Stimulated activated CD8-positive, alpha-beta memory T cell treated with anti-CD3 and anti-CD28 coated beads, Interleukin-12 subunit alpha, Interleukin-12 subunit beta, amount 100 ng/mL, for 24 hours (primary cell): ENCODE results near the gene C1orf174.
A peak's percentile ranks its signal among the peaks of the same experiment; 100 is the strongest.
"Not testable (repeated sequence)": the region's sequence is repeated elsewhere in the genome, so short reads cannot be mapped to it uniquely, and the experiment has no call there.

Experiments
- DNase-seq: peaks from one replicate; pipeline ENCODE4 v3.0.0-alpha.2; 2020; ENCODE audit errors: extremely low read depth

Gene C1orf174

GRCh38 chr1:3925762-3926161 is 25.7 kb upstream of the C1orf174 start:
- DNase-seq, result no peak

DNA sequence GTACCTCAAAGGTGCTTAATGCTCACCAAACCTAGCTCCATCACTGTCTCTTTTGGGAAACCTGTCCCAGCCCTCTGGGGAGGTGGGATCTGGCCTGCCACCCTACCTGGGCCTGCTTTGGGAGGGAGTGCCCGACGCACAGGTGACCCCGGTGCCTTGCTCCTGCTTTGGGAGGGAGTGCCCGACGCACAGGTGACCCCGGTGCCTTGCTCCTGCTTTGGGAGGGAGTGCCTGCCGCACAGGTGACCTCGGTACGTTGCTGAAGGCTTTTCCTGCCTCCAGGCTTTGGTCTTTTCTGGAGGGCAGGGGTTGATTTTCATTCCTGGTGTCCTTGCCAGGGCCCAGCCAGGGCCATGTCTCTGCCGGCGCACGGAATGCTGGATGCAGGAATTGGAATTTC is 25.2 kb upstream of the C1orf174 start:
- DNase-seq, result no peak

- DNase-seq, result no peak
These were observed 24.8 kb upstream of the C1orf174 start for GRCh38 chr1:3924825-3925220.

- no peak for DNase-seq
These were observed 24.2 kb upstream of the C1orf174 start for GRCh38 chr1:3924186-3924824.

DNA sequence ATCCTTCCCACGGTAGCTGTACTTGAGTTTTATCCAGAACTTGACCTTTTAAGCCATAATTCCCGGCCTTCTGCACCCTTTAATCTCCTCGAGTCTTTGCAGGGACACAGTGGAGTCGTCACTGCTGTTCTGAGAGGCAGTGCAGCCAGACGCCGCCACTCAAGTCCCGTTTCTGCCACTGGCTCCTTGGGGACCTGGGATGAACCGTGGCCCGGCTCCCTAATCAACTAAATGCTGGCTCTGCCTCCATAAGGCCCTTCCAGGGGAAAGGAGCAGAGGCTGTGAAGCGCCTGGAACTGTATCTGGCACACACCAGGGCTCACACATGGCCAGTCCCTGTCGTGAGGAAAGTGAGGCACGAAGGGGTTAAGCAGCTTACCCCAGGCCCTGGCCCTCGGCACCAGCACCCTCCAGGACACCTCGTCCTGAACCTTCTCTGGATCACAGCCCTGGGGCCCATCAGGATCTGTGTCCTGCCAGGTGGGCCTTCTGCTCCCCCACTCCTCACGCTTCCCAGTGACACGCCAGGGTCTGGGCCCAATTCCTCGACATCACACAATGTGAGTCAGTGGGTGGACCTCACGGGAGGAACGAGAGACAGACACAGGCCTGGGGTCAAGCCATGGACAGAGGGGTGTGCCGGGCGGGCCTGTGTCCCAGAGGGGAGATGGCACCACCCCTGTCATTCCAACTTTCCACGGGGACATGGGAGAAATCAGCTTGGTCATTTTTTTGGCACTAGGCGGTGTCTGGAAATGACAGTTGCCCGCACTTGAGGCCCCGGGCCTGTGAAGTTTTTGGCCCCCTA is 23.5 kb upstream of the C1orf174 start:
- no peak for DNase-seq

DNA sequence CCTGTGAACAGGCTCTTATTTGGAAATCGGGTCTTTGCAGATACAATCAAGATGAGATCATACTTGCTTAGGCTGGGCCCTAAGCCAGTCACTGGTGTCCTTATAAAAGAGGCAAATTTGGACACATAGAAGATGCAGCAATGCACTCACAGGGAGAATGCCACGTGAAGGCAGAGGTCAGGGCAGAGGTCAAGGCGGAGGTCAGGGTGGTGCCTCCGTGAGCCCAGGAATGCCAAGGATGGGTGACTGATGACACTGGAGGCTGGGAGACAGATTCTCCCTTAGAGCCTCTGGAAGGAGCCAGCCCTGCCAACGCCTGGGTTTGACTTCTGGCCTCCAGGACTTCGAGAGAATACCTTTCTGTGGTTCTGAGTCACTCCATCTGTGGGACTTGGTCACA is 22.8 kb upstream of the C1orf174 start:
- DNase-seq, result no peak

DNA sequence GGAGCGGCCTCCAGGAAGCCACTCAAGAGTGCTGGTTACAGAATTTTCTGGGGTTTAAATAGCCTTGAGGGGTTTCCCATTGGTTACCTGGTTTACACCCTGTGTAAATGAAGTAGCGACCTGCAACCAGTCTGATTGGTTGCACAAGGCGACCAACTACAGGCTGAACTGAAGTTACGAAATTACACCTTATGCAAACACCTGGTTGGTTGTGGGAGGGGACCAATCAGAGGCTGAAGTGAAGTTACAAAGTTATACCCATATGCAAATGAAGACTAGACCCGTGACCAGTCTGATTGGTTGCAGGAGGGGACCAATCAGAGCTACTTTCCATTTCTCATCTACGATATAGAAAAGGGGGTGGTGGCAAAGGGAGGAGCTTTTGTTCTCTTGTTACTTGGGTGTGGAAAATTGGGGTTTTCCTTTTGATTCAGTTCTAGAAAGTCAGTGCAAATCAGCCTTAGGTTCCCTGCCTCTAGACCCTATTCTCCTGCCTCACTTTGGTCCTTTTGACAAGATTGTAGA is 22.2 kb upstream of the C1orf174 start:
- no peak for DNase-seq

DNA sequence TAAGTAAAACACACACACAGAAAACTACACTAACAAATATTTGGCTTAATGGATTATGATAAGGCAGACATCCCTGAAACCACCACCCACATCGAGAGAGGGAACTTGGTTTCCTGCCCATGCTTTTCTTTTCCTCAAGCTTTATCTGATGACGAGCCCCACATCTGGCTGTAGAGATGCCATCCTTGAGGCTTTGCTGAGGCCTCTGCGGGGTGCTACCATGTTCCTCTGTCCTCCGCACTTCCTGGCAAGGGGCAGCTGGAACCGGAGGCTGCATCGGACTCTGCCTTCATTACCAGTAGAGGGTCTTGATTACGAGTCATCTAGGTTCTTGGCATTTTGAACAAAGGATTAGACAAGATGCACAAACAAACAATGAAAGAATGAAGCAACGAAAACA is 21.7 kb upstream of the C1orf174 start:
- DNase-seq, result no peak

- no peak for DNase-seq
These were observed 19.6 kb upstream of the C1orf174 start for GRCh38 chr1:3919706-3920105.

GRCh38 chr1:3918966-3919611 is 19.0 kb upstream of the C1orf174 start:
- DNase-seq, result no peak

DNA sequence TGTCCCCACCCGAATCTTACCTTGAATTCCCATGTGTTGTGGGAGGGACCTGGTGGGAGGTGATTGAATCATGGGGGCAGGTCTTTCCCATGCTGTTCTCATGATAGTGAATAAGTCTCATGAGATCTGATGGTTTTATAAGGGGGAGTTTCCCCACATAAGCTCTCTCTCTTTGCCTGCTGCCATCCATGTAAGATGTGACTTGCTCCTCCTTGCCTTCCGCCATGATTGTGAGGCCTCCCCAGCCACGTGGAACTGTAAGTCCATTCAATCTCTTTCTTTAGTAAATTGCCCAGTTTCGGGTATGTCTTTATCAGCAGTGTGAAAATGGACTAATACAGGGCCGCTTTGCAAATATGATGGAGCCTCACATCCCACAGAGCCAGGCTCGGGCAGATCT is 18.3 kb upstream of the C1orf174 start:
- DNase-seq, result not testable (repeated sequence)

- DNase-seq, result no peak
These were observed 17.7 kb upstream of the C1orf174 start for GRCh38 chr1:3917761-3918160.

- no peak for DNase-seq
These were observed 15.6 kb upstream of the C1orf174 start for GRCh38 chr1:3915551-3916121.

DNA sequence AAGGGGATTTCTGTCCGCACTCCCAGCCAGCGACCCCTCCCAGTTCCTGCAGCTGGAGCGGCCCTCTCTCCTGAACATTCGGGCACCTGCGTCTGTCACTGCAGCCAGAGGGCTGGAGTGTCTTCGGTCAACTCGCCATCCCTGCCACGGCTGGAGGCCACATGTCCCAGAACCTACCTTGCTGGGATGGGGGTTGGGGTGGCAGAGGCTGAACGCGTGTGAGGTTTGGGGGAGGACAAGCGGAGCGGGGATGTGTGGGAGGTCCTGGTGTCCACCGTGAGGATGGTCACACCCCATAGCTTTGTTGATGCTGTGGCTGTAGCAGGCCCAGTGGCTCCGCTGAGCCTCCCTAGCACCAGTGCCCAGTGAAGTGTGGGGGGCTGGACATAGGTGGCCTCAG is 14.8 kb upstream of the C1orf174 start:
- no peak for DNase-seq

DNA sequence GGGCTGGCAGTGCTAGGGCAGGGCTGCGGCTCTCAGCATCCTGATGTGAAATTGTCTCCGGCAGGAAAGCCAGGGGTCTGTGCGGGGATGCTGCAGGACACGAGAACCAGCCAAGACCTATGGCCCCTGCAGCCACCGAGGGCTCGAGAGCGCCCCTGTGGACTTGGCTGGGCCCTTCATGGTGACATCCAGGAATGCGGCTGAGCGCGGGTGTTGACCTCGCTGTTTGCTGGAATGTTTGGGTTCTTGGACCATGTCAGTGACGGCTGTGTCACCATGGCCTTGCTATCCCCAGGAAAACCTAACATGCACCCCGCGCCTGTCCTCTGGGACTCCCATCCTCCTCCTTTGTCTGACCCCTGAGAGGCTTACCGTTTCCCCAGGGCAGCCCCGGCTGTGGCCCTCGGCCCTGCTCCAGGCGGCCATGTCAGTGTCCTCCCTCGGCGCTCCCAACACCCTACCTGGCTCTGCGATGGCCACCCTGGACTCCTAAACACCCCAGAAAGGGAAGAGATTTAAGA is 14.3 kb upstream of the C1orf174 start:
- DNase-seq, result no peak

DNA sequence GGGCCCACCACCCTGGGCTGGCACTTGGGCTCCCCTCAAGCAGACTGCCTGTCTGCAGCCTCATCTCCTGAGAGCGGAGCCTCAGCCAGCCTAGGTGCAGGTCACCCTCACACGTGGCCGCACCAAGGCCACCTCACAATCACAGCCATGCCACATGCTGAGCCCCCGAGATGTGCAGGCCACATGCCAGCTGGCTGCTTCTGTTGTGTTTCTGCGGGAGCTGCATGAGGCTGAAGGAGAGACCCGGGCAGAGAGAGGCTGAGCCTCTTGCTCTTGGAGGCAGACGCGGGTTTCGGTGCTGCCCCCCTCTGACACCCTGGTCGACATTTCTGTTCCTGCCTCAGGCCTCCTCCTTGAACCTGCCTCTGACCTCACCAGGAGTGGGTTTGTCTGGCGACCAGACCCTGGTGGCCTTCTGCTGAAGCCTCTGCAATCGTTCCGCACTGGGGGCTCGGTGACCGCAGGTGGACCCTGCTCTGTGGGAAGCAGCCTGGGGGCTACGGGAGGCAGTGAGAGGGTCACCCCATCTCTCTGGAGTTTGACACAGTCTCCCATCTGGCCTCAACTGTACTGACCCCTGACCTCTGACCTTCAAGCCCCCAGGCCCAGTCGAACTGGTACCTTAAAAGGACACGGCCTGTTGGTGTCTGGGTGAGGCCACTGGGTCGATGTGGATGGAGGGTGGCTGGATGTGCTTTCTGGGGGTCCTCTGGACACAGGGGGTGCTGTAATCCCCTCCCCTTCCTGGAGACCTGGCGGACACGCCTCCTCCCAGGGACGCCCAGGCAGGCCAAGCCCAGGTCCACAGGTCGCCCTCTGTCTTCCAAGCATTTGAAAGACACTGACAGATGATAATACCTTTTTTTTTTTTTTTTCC is 13.0 kb upstream of the C1orf174 start:
- no peak for DNase-seq

DNA sequence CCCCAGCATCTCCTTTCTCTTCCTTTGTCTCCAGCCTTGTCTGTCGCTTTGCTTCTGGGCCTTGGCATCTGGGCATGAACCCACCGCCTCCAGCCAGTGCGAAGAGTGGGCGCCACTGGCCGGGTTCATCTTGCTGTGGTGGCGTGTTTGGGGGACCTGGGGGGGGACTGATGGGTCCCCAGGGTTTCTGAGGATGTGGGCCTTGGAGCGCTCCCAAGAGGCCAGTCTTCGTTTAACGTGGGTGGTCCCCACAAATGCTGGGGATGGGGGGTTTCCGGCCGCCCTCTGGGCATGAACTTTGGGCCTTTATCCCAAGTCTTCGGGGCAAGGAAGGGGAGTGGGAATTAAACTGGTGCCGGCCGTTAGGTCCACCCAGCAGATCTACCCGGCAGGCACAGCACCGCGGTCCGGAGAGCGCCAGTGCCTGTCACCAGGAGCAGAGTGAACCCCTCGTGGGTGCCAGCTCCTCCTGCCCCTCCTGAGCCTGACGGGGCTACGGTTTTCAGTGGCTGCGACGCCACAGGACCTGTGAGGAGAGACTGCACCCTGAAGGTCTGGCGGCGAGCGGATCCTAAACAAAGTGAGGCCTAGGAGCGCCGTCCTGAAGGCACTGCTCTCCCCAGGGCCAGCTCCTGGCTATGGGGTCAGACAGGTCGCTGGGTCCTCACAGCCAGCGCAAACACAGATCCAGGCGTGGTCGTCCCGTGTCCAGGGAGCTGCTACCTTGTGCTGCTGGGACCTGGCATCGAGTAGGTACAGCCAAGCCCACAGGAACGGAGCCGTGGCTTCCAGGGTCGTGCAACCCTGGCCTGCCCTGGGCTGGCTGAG is 12.1 kb upstream of the C1orf174 start:
- DNase-seq, result no peak

DNA sequence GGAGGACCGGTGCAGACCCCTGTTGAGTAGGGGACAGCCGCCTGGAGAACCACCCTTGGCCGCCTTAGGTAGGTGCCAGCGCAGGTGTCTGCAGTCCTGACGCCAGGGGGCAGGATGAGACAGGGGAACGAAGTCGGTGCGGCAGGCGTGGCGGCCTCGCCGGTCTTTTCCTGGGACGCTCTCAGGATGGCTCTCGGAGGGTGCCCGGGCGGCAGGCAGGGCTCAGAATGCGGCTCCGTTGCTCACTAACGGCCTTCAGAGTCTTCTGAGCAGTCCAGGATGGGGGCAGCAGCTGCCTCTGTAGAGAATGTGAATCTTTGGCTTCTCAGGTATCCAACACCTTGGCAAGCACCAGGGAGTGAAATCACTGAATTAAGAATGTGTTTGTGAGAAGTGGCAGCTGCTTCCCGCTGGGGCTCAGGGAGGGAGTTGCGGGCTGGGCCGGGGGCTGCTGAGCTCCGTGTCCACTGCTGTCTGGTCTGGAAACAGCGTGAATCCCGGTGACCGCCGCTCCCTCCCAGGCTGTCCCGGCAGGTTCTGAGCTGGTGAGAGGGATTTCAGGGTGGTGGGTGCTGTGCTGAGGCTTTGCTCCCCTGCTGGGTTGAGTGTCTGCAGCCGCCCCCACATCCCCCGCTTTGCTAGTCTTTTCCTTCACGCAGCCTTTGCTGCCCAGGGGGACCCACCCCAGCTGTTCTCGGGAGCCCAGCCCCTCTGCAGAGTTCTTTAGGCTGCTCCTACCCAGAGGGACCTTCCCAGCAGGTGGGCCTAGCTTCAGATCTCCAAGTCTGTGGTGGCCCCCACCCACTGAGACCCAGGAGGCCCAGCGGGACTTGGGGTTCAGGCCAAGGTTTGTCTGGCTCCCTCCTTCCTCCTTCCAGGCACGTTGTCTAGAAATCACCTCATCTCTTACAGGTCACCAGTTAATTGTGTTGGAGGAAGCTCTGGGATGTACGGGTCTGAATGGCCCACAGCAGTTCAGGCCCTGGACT is 11.1 kb upstream of the C1orf174 start:
- peak; percentile 45 for DNase-seq
